ENCODE data around the gene CDH12. TPM values are rescaled to one million over a fixed set of nuclear protein-coding genes. Genes with fewer than 3 reads are reported as not detected.

The CDH12 gene
- total RNA-seq, 6 experiments from 2014 or later = not detected

- Mint-ChIP-seq H3K27me3 (ENCODE audit: insufficient read depth) (no peaks in the 10 kb centered on the region), H3K27ac (no peak overlapping the region), H3K36me3 (ENCODE audit: low read depth) (no peaks in the 10 kb centered on the region), H3K4me1 (ENCODE audit: low read depth) (no peaks in the 10 kb centered on the region), H3K4me3 (no peak overlapping the region), H3K9me3 (peaks cover 27% of the 10 kb centered on the region)
- no peak for TF ChIP-seq CTCF (IDR thresholded peaks at IDR 0.05)
- no peak for DNase-seq
Measured at GRCh38 chr5:22734907-22735306, 118.2 kb downstream of the CDH12 start.

- H3K9me3 Mint-ChIP-seq = peaks cover 22% of the 10 kb centered on the region
- no peaks in the 10 kb centered on the region for H3K4me1 Mint-ChIP-seq (ENCODE audit: low read depth)
- H3K27ac Mint-ChIP-seq = no peak overlapping the region
- H3K27me3 Mint-ChIP-seq (ENCODE audit: insufficient read depth) = no peaks in the 10 kb centered on the region
- no peaks in the 10 kb centered on the region for H3K36me3 Mint-ChIP-seq (ENCODE audit: low read depth)
- H3K4me3 Mint-ChIP-seq = no peak overlapping the region
- DNase-seq = no peak
- no peak for TF ChIP-seq CTCF (IDR thresholded peaks at IDR 0.05)
Measured at GRCh38 chr5:22728610-22729009, 124.5 kb downstream of the CDH12 start.

- DNase-seq = no peak
- Mint-ChIP-seq H3K4me3 (no peak overlapping the region), H3K36me3 (ENCODE audit: low read depth) (peaks cover 6% of the 10 kb centered on the region; the same call in 1 of the 2 replicates), H3K9me3 (peaks cover 43% of the 10 kb centered on the region), H3K27me3 (ENCODE audit: insufficient read depth) (no peaks in the 10 kb centered on the region), H3K4me1 (ENCODE audit: low read depth) (no peaks in the 10 kb centered on the region), H3K27ac (no peak overlapping the region)
- TF ChIP-seq CTCF (IDR thresholded peaks at IDR 0.05) = no peak
Measured at GRCh38 chr5:22722491-22722890, 130.7 kb downstream of the CDH12 start.

- Mint-ChIP-seq H3K27ac (no peak overlapping the region), H3K9me3 (peaks cover 43% of the 10 kb centered on the region), H3K27me3 (ENCODE audit: insufficient read depth) (no peaks in the 10 kb centered on the region), H3K4me3 (no peak overlapping the region), H3K36me3 (ENCODE audit: low read depth) (peaks cover 6% of the 10 kb centered on the region; the same call in 1 of the 2 replicates), H3K4me1 (ENCODE audit: low read depth) (no peaks in the 10 kb centered on the region)
- no peak for DNase-seq
- TF ChIP-seq CTCF (IDR thresholded peaks at IDR 0.05) = no peak
Measured at GRCh38 chr5:22722056-22722455, 131.1 kb downstream of the CDH12 start.

GRCh38 chr5:22719842-22720241 is 133.3 kb downstream of the CDH12 start:
- Mint-ChIP-seq H3K4me1 (ENCODE audit: low read depth) (no peaks in the 10 kb centered on the region), H3K9me3 (peaks cover 47% of the 10 kb centered on the region)

More at GRCh38 chr5:22719842-22720241, 133.3 kb downstream of the CDH12 start:
- Mint-ChIP-seq H3K4me3 (no peak overlapping the region), H3K27ac (no peak overlapping the region), H3K27me3 (ENCODE audit: insufficient read depth) (no peaks in the 10 kb centered on the region; the same call in 1 of the 2 replicates), H3K36me3 (ENCODE audit: low read depth) (peaks cover 6% of the 10 kb centered on the region; the same call in 1 of the 2 replicates)
- DNase-seq = no peak
- TF ChIP-seq CTCF (IDR thresholded peaks at IDR 0.05) = no peak

All from HFFc6 (cell line).